GM18505 (cell line): ENCODE results near the gene HORMAD1.
A peak's percentile ranks its signal among the peaks of the same experiment; 100 is the strongest.
"Not testable (repeated sequence)": the region's sequence is repeated elsewhere in the genome, so short reads cannot be mapped to it uniquely, and the experiment has no call there.

ENCODE experiments used
- ATAC-seq: cut with Tn5 transposase; IDR thresholded peaks from one replicate; pipeline ENCODE4 v1.9.1; 2021; ENCODE audit not compliant: unreplicated experiment
- POLR2A ChIP-seq: IDR thresholded peaks from 4 replicates; pipeline ENCODE4 v1.6.1; 2011; ENCODE audit warnings: borderline replicate concordance; ENCODE audit not compliant: insufficient read depth, insufficient read length; ENCODE audit errors: extremely low read depth

The HORMAD1 gene

GRCh38 chr1:150724336-150724735, 3.6 kb upstream of the HORMAD1 start:
- ATAC-seq = no peak
- no peak for TF ChIP-seq POLR2A

- no peak for ATAC-seq
- no peak for TF ChIP-seq POLR2A
Measured at GRCh38 chr1:150720098-150720497, 597 bp downstream of the HORMAD1 start.

GRCh38 chr1:150718225-150718891, 2.3 kb downstream of the HORMAD1 start:
- no peak for ATAC-seq
- no peak for TF ChIP-seq POLR2A

- not testable (repeated sequence) for ATAC-seq
Measured at GRCh38 chr1:150709031-150709430, 11.7 kb downstream of the HORMAD1 start.

GRCh38 chr1:150708595-150708994, 12.1 kb downstream of the HORMAD1 start:
- no peak for TF ChIP-seq POLR2A
- ATAC-seq = no peak

- ATAC-seq = no peak
- TF ChIP-seq POLR2A = no peak
Measured at GRCh38 chr1:150706091-150706490, 14.6 kb downstream of the HORMAD1 start.

- no peak for TF ChIP-seq POLR2A
- ATAC-seq = no peak
Measured at GRCh38 chr1:150703427-150703826, 17.3 kb downstream of the HORMAD1 start.

GRCh38 chr1:150696995-150697927, 23.4 kb downstream of the HORMAD1 start, which contains the start of gene GOLPH3L:
GOLPH3L (minus strand) TSS chr1:150697154; CDS start chr1:150694838, 2,316 bp downstream.
- peak; percentile 95 for ATAC-seq
- TF ChIP-seq POLR2A = peak; percentile 60

- TF ChIP-seq POLR2A = no peak
- no peak for ATAC-seq
Measured at GRCh38 chr1:150696590-150696989, 24.1 kb downstream of the HORMAD1 start.

GRCh38 chr1:150696162-150696561, 24.5 kb downstream of the HORMAD1 start:
- TF ChIP-seq POLR2A = no peak
- no peak for ATAC-seq

- ATAC-seq = no peak
- no peak for TF ChIP-seq POLR2A
Measured at GRCh38 chr1:150695561-150695960, 25.1 kb downstream of the HORMAD1 start.

GRCh38 chr1:150692720-150693119, 28.0 kb downstream of the HORMAD1 start:
- no peak for ATAC-seq
- no peak for TF ChIP-seq POLR2A

GRCh38 chr1:150688763-150689162, 31.9 kb downstream of the HORMAD1 start:
- no peak for TF ChIP-seq POLR2A
- ATAC-seq = no peak

GRCh38 chr1:150686275-150686674, 34.4 kb downstream of the HORMAD1 start:
- TF ChIP-seq POLR2A = no peak
- no peak for ATAC-seq

GRCh38 chr1:150683914-150684313, 36.8 kb downstream of the HORMAD1 start:
- TF ChIP-seq POLR2A = no peak
- ATAC-seq = no peak

GRCh38 chr1:150678988-150679387, 41.7 kb downstream of the HORMAD1 start:
- no peak for TF ChIP-seq POLR2A
- ATAC-seq = no peak
